Measurements from ENCODE around the gene IRF3. TPM values are rescaled to one million over a fixed set of nuclear protein-coding genes. Genes with fewer than 3 reads are reported as not detected.

Gene IRF3
- total RNA-seq, 1 experiment from 2014 or later = 205 TPM

- H3K27me3 ChIP-seq (ENCODE audit: insufficient read depth, low read length) = no peaks in the 10 kb centered on the region
- no peak overlapping the region for H3K23ac ChIP-seq (ENCODE audit: insufficient read length, low read depth, low read length)
- H3K79me1 ChIP-seq (ENCODE audit: insufficient read depth, low read depth, low read length, poor library complexity, severe bottlenecking) = peaks cover 2% of the 10 kb centered on the region
- no peak for DNase-seq
- no peaks in the 10 kb centered on the region; the same call in 1 of the 2 replicates for H3K27me3 Mint-ChIP-seq (ENCODE audit: low read depth)
- H4K8ac ChIP-seq (replicated peaks; ENCODE audit: insufficient read length, low read depth, low read length) = no peak overlapping the region
- WGBS (ENCODE audit: extremely low coverage, insufficient read length, low lambda C conversion rate) = no CpG with 5 or more reads among the region's 27 CpGs
- H3T11ph ChIP-seq (ENCODE audit: low read length) = no peak overlapping the region
- H3K27ac ChIP-seq (ENCODE audit: insufficient read length, low read depth, low read length) = no peak overlapping the region
- H3K79me2 ChIP-seq (ENCODE audit: insufficient read depth, low read length) = no peaks in the 10 kb centered on the region
- no peak overlapping the region for H3K56ac ChIP-seq (ENCODE audit: insufficient read length, low read depth, low read length)
- H2BK120ac ChIP-seq (ENCODE audit: low read depth, low read length, poor library complexity, severe bottlenecking) = no peak overlapping the region
- no peak overlapping the region for H2BK12ac ChIP-seq (ENCODE audit: insufficient read length, low read depth, low read length)
- no peak overlapping the region for H3K4me2 ChIP-seq (ENCODE audit: insufficient read depth, insufficient read length, low read length)
- H2BK15ac ChIP-seq (ENCODE audit: low read depth, low read length) = no peak overlapping the region
- no peak overlapping the region for H4K91ac ChIP-seq (ENCODE audit: insufficient read length, low read depth, low read length)
- no peak overlapping the region for H4K5ac ChIP-seq (ENCODE audit: insufficient read length, low read depth, low read length)
- H2AK5ac ChIP-seq (ENCODE audit: insufficient read length, low read length) = no peak overlapping the region
- H4K20me1 ChIP-seq (ENCODE audit: control insufficient read depth, insufficient read depth, insufficient read length) = no peaks in the 10 kb centered on the region
- H2BK5ac ChIP-seq (ENCODE audit: insufficient read length, low read length) = no peak overlapping the region
- no peak overlapping the region for H3K9ac ChIP-seq (ENCODE audit: extremely low read depth, insufficient read length, low read length)
- H3K18ac ChIP-seq (ENCODE audit: insufficient read length, low read depth, low read length) = no peak overlapping the region
- H3K36me3 Mint-ChIP-seq (ENCODE audit: insufficient read depth in 1 of 3, low read depth in 3 of 3) = peaks cover 40 to 70% (median 55%) of the 10 kb centered on the region in 3 experiments
- H3K23me2 ChIP-seq (ENCODE audit: insufficient read length, low read depth, low read length, poor library complexity, severe bottlenecking) = peaks cover 18% of the 10 kb centered on the region
- H3K4me1 ChIP-seq (ENCODE audit: insufficient read depth, low read length) = peaks cover 10% of the 10 kb centered on the region; the same call in 1 of the 2 replicates
- peaks cover 28 to 50% of the 10 kb centered on the region in 2 experiments for H3K4me1 Mint-ChIP-seq
- no peak overlapping the region for H2BK20ac ChIP-seq (ENCODE audit: low read depth, low read length, poor library complexity, severe bottlenecking)
- no peak overlapping the region for H3K4ac ChIP-seq (ENCODE audit: low read depth, low read length)
- H3K4me3 Mint-ChIP-seq = no peak overlapping the region; a peak in 1 of 5 replicates
- TF ChIP-seq, protein P1, sequence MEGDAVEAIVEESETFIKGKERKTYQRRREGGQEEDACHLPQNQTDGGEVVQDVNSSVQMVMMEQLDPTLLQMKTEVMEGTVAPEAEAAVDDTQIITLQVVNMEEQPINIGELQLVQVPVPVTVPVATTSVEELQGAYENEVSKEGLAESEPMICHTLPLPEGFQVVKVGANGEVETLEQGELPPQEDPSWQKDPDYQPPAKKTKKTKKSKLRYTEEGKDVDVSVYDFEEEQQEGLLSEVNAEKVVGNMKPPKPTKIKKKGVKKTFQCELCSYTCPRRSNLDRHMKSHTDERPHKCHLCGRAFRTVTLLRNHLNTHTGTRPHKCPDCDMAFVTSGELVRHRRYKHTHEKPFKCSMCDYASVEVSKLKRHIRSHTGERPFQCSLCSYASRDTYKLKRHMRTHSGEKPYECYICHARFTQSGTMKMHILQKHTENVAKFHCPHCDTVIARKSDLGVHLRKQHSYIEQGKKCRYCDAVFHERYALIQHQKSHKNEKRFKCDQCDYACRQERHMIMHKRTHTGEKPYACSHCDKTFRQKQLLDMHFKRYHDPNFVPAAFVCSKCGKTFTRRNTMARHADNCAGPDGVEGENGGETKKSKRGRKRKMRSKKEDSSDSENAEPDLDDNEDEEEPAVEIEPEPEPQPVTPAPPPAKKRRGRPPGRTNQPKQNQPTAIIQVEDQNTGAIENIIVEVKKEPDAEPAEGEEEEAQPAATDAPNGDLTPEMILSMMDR (conservative IDR thresholded peaks at IDR 0.05) = no peak
- peak overlapping the region in 1 of 3 experiments; percentile 80; a peak in 2 of 7 replicates for H3K27ac Mint-ChIP-seq
- H3K9me3 Mint-ChIP-seq = peaks cover 0 to 3% of the 10 kb centered on the region in 2 experiments; a peak in 2 of 5 replicates
- H3K9me3 ChIP-seq (ENCODE audit: control insufficient read depth, low read depth, low read length) = no peaks in the 10 kb centered on the region
- H3K14ac ChIP-seq (ENCODE audit: insufficient read depth, low read length) = no peak overlapping the region
- no peak overlapping the region for H2AFZ ChIP-seq (ENCODE audit: low read length)
These were observed 20.9 kb upstream of the IRF3 start for GRCh38 chr19:49686503-49687088.
